CD8-positive, alpha-beta memory T cell (primary cell): ENCODE data around the gene MSTN. TPM values are rescaled to one million over a fixed set of nuclear protein-coding genes. Genes with fewer than 3 reads are reported as not detected.

Experiments
- CTCF ChIA-PET: fragments of 350-600 bp; sonication (Branson Sonifier 250); formaldehyde crosslinking; loops from one replicate; lab custom pipeline; 2021; ENCODE audit warnings: antibody characterized with exemption; lab: Charles Lee
- POLR2A ChIA-PET: fragments of 350-600 bp; sonication (Branson Sonifier 250); formaldehyde crosslinking; loops from one replicate; lab custom pipeline; 2021; ENCODE audit warnings: antibody characterized with exemption; lab: Charles Lee
- DNase-seq, 5 donors: peaks; one replicate each; pipeline versions ENCODE4 v3.0.0 to v3.0.0-alpha.2; 2020 to 2022; ENCODE audit warnings: mixed read lengths in 1 of 5
- H3K27ac ChIP-seq: one replicate; pipeline ENCODE4 v1.7.0; 2013; ENCODE audit warnings: low read depth, mild to moderate bottlenecking, low read length, moderate library complexity
- H3K27me3 ChIP-seq: 2 replicates; pipeline ENCODE4 v1.7.0; 2013; ENCODE audit warnings: low read length, mild to moderate bottlenecking; ENCODE audit not compliant: insufficient read depth, poor library complexity, severe bottlenecking
- H3K36me3 ChIP-seq: 2 replicates; pipeline ENCODE4 v1.7.0; 2013; ENCODE audit warnings: mild to moderate bottlenecking, low read length, moderate library complexity; ENCODE audit not compliant: insufficient read depth
- H3K4me1 ChIP-seq: 2 replicates; pipeline ENCODE4 v1.7.0; 2013; ENCODE audit warnings: mild to moderate bottlenecking, low read length, moderate library complexity; ENCODE audit not compliant: insufficient read depth
- H3K4me3 ChIP-seq: 2 replicates; pipeline ENCODE4 v1.7.0; 2013; ENCODE audit warnings: mild to moderate bottlenecking, low read length
- H3K9me3 ChIP-seq: 2 replicates; pipeline ENCODE4 v1.7.0; 2013; ENCODE audit warnings: mild to moderate bottlenecking, low read length
- H3K27ac Mint-ChIP-seq, 8 donors: one replicate each; pipeline ENCODE4 v1.8.0; 2020 to 2021; ENCODE audit warnings: mixed read lengths in 8 of 8, mild to moderate bottlenecking in 6 of 8, inconsistent platforms in 3 of 8, moderate library complexity in 3 of 8
- H3K27me3 Mint-ChIP-seq, 2 donors: one replicate each; pipeline ENCODE4 v1.8.0; 2020 to 2021; ENCODE audit warnings: mixed read lengths in 2 of 2, mild to moderate bottlenecking in 1 of 2, moderate library complexity in 1 of 2
- H3K36me3 Mint-ChIP-seq, 3 donors: one replicate each; pipeline ENCODE4 v1.8.0; 2020 to 2021; ENCODE audit warnings: mixed read lengths in 3 of 3, inconsistent platforms in 1 of 3, mild to moderate bottlenecking in 1 of 3
- H3K4me1 Mint-ChIP-seq, 3 donors: one replicate each; pipeline ENCODE4 v1.8.0; 2020 to 2021; ENCODE audit warnings: mixed read lengths in 3 of 3, inconsistent platforms in 1 of 3, mild to moderate bottlenecking in 1 of 3
- H3K4me3 Mint-ChIP-seq, 7 donors: one replicate each; pipeline ENCODE4 v1.8.0; 2020 to 2021; ENCODE audit warnings: mixed read lengths in 7 of 7, mild to moderate bottlenecking in 6 of 7, moderate library complexity in 4 of 7, inconsistent platforms in 2 of 7
- H3K9me3 Mint-ChIP-seq, 5 donors: one replicate each; pipeline ENCODE4 v1.8.0; 2020 to 2022; ENCODE audit warnings: mixed read lengths in 5 of 5, mild to moderate bottlenecking in 3 of 5, moderate library complexity in 2 of 5, inconsistent platforms in 1 of 5
- polyA plus RNA-seq: library from polyadenylated mRNA; unstranded; fragments of 300-500 nt; fragmentation: Illumina TruSeq; gene quantifications from one replicate; pipeline ENCODE4 v1.2.3, GENCODE V29; 2021
- total RNA-seq, 2 experiments: library from RNA; stranded (reverse); gene quantifications; one replicate each; pipeline ENCODE4 v1.2.3, GENCODE V29; 2021

MSTN gene
- total RNA-seq = not detected
- polyA plus RNA-seq = not detected

DNA sequence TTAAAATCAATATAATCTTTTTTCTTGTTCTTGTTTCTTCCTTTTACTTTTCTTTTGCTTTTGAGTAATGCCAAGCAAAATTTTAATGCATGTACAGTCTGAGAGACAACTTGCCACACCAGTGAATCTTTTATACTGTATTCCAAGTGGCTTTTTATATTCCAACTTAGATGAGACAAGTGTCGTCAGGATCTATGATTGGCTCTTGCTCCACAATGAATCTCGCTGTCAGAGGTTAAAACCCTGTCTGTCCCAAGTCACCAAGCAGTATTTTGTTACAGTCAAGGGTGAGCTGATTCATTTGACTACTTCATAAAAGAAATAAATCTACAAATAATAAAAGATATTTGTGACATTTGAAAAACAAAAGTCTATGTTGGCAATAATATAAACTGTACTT is at the start of gene MSTN:
MSTN (minus strand) TSS at position 129 of the 400 bp plus-strand sequence. CDS start 133 bp downstream, outside the sequence.
- Histone ChIP-seq H3K9me3 (no peaks in the 10 kb centered on the region), H3K27me3 (no peaks in the 10 kb centered on the region), H3K27ac (no peak within 1 kb of the TSS), H3K36me3 (no peaks in the 10 kb centered on the region), H3K4me1 (no peaks in the 10 kb centered on the region), H3K4me3 (no peak within 1 kb of the TSS)
- DNase-seq = no peak
- ChIA-PET CTCF (no interaction called here), POLR2A (no interaction called here)
- no peaks in the 10 kb centered on the region for H3K9me3 Mint-ChIP-seq
- no peak within 1 kb of the TSS for H3K4me3 Mint-ChIP-seq
- no peak within 1 kb of the TSS for H3K27ac Mint-ChIP-seq
- H3K27me3 Mint-ChIP-seq = peaks cover 0 to 3% of the 10 kb centered on the region in 2 donors
- no peaks in the 10 kb centered on the region for H3K36me3 Mint-ChIP-seq
- no peaks in the 10 kb centered on the region for H3K4me1 Mint-ChIP-seq

DNA sequence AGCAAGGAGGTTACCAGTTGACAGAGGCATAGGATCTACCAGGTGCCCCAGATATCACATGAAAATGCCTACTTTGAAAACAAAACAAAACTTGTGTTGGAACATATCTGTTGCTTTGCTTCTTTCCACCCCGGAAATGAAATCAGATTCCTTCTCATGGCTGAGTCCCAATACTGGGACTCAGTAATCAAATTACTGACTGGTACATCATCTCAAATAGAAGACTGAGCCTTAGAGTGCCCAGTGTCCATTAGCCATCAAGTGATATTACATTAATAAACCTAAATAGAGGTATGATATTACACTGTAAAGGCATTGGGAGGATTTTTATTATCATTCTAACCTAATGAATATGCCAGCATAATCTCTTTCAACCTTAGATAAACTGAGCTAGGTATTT is 48.6 kb upstream of the MSTN start:
- CTCF ChIA-PET = no interaction called here
- Mint-ChIP-seq H3K9me3 (no peaks in the 10 kb centered on the region), H3K4me1 (no peaks in the 10 kb centered on the region), H3K27ac (no peak overlapping the region), H3K36me3 (no peaks in the 10 kb centered on the region), H3K27me3 (peaks cover 3 to 16% of the 10 kb centered on the region in 2 donors), H3K4me3 (no peak overlapping the region)
- DNase-seq = no peak
- H3K27ac ChIP-seq = no peak overlapping the region
- no peaks in the 10 kb centered on the region for H3K9me3 ChIP-seq
- H3K27me3 ChIP-seq = no peaks in the 10 kb centered on the region
- no peak overlapping the region for H3K4me3 ChIP-seq
- H3K36me3 ChIP-seq = no peaks in the 10 kb centered on the region
- no peaks in the 10 kb centered on the region for H3K4me1 ChIP-seq
- POLR2A ChIA-PET = no interaction called here

GRCh38 chr2:190110699-190111098 is 48.2 kb upstream of the MSTN start:
- Histone ChIP-seq H3K27me3 (no peaks in the 10 kb centered on the region), H3K4me3 (no peak overlapping the region), H3K4me1 (no peaks in the 10 kb centered on the region), H3K36me3 (no peaks in the 10 kb centered on the region), H3K9me3 (no peaks in the 10 kb centered on the region), H3K27ac (no peak overlapping the region)
- Mint-ChIP-seq H3K9me3 (no peaks in the 10 kb centered on the region), H3K4me1 (no peaks in the 10 kb centered on the region), H3K27me3 (peaks cover 3 to 13% of the 10 kb centered on the region in 2 donors), H3K4me3 (no peak overlapping the region), H3K27ac (peak overlapping the region in 1 of 8 donors; percentile 39), H3K36me3 (no peaks in the 10 kb centered on the region)
- DNase-seq = no peak
- POLR2A ChIA-PET = no interaction called here
- CTCF ChIA-PET = no interaction called here

- Mint-ChIP-seq H3K27me3 (peaks cover 2 to 11% of the 10 kb centered on the region in 2 donors), H3K4me1 (no peaks in the 10 kb centered on the region), H3K27ac (no peak overlapping the region), H3K9me3 (no peaks in the 10 kb centered on the region), H3K36me3 (no peaks in the 10 kb centered on the region), H3K4me3 (no peak overlapping the region)
- no peak for DNase-seq
- Histone ChIP-seq H3K27ac (no peak overlapping the region), H3K4me1 (no peaks in the 10 kb centered on the region), H3K36me3 (no peaks in the 10 kb centered on the region), H3K9me3 (no peaks in the 10 kb centered on the region), H3K4me3 (no peak overlapping the region), H3K27me3 (no peaks in the 10 kb centered on the region)
- POLR2A ChIA-PET = no interaction called here
- CTCF ChIA-PET = no interaction called here
These were observed 47.6 kb upstream of the MSTN start for GRCh38 chr2:190110131-190110530.

- ChIA-PET CTCF (no interaction called here), POLR2A (no interaction called here)
- Mint-ChIP-seq H3K4me3 (no peak overlapping the region), H3K27me3 (peaks cover 4 to 8% of the 10 kb centered on the region in 2 donors), H3K4me1 (no peaks in the 10 kb centered on the region), H3K27ac (no peak overlapping the region), H3K36me3 (no peaks in the 10 kb centered on the region), H3K9me3 (no peaks in the 10 kb centered on the region)
- H3K27me3 ChIP-seq = no peaks in the 10 kb centered on the region
- no peak overlapping the region for H3K4me3 ChIP-seq
- H3K36me3 ChIP-seq = no peaks in the 10 kb centered on the region
- H3K9me3 ChIP-seq = no peaks in the 10 kb centered on the region
- H3K27ac ChIP-seq = no peak overlapping the region
- H3K4me1 ChIP-seq = no peaks in the 10 kb centered on the region
- no peak for DNase-seq
These were observed 44.9 kb upstream of the MSTN start for GRCh38 chr2:190107409-190107808.

DNA sequence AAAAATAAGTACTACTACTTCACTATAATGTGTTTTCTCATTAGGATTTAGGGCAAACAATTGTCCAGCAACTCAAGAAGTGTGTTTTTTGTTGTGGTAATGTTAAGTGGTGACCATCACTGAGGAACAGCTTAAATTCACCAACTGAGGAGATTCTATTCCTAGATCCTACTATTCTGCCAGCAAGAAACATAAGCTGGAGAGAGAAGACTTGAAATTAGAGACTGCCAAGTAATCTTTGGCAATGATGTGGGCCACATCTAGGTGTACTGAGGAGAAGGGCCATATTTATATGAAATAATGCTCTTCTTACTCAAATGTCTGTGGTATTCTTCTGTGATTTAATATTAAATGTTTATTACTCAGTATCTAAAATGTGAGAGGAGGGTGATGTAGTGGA is 44.3 kb upstream of the MSTN start:
- Mint-ChIP-seq H3K9me3 (peaks cover 2 to 6% (median 2%) of the 10 kb centered on the region in 5 donors), H3K27me3 (peaks cover 4 to 15% of the 10 kb centered on the region in 2 donors), H3K36me3 (peaks cover 0 to 2% (median 1%) of the 10 kb centered on the region in 3 donors), H3K4me3 (no peak overlapping the region), H3K27ac (no peak overlapping the region), H3K4me1 (no peaks in the 10 kb centered on the region)
- POLR2A ChIA-PET = no interaction called here
- no peak overlapping the region for H3K27ac ChIP-seq
- CTCF ChIA-PET = no interaction called here
- no peak for DNase-seq
- no peaks in the 10 kb centered on the region for H3K27me3 ChIP-seq
- H3K4me1 ChIP-seq = no peaks in the 10 kb centered on the region
- no peaks in the 10 kb centered on the region for H3K9me3 ChIP-seq
- no peak overlapping the region for H3K4me3 ChIP-seq
- H3K36me3 ChIP-seq = no peaks in the 10 kb centered on the region

GRCh38 chr2:190105554-190105953 is 43.0 kb upstream of the MSTN start:
- no peaks in the 10 kb centered on the region for H3K36me3 ChIP-seq

DNA sequence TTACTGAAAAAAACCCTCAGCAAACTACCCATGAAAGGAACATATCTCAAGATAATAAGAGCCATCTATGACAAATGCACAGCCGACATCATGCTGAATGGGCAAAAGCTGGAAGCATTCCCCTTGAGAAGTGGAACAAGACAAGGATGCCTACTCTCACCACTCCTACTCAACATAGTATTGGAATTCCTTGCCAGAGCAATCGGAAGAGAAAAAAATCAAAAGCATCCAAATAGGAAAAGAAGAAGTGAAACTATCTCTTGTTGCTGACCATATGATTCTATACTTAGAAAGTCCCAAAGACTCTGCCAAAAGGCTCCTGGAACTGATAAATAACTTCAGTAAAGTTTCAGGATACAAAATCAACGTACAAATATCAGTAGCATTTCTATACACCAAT is 40.6 kb upstream of the MSTN start:
- no peak overlapping the region for H3K27ac Mint-ChIP-seq

More at GRCh38 chr2:190105554-190105953, 43.0 kb upstream of the MSTN start:
- ChIA-PET CTCF (no interaction called here), POLR2A (no interaction called here)
- Histone ChIP-seq H3K4me3 (no peak overlapping the region), H3K9me3 (no peaks in the 10 kb centered on the region), H3K4me1 (no peaks in the 10 kb centered on the region), H3K27me3 (no peaks in the 10 kb centered on the region), H3K27ac (no peak overlapping the region)
- no peaks in the 10 kb centered on the region for H3K4me1 Mint-ChIP-seq
- H3K36me3 Mint-ChIP-seq = peaks cover 0 to 3% (median 2%) of the 10 kb centered on the region in 3 donors
- peaks cover 3 to 12% (median 4%) of the 10 kb centered on the region in 5 donors for H3K9me3 Mint-ChIP-seq
- no peak overlapping the region for H3K27ac Mint-ChIP-seq
- DNase-seq = no peak
- H3K27me3 Mint-ChIP-seq = peaks cover 7 to 17% of the 10 kb centered on the region in 2 donors
- H3K4me3 Mint-ChIP-seq = no peak overlapping the region

More for the DNA sequence above, 40.6 kb upstream of the MSTN start:
- Mint-ChIP-seq H3K9me3 (peaks cover 3 to 12% (median 4%) of the 10 kb centered on the region in 5 donors), H3K27me3 (peaks cover 9 to 18% of the 10 kb centered on the region in 2 donors), H3K4me3 (no peak overlapping the region), H3K36me3 (peaks cover 0 to 3% (median 2%) of the 10 kb centered on the region in 3 donors), H3K4me1 (no peaks in the 10 kb centered on the region)
- no peaks in the 10 kb centered on the region for H3K9me3 ChIP-seq
- no peaks in the 10 kb centered on the region for H3K27me3 ChIP-seq
- no peak overlapping the region for H3K4me3 ChIP-seq
- ChIA-PET CTCF (no interaction called here), POLR2A (no interaction called here)
- DNase-seq = no peak
- no peaks in the 10 kb centered on the region for H3K4me1 ChIP-seq
- H3K27ac ChIP-seq = no peak overlapping the region
- no peaks in the 10 kb centered on the region for H3K36me3 ChIP-seq
